ENCODE results near the gene ZBTB46. TPM values are rescaled to one million over a fixed set of nuclear protein-coding genes. Genes with fewer than 3 reads are reported as not detected.

The ZBTB46 gene
- total RNA-seq, 1 experiment from 2014 or later = 27.1 TPM

DNA sequence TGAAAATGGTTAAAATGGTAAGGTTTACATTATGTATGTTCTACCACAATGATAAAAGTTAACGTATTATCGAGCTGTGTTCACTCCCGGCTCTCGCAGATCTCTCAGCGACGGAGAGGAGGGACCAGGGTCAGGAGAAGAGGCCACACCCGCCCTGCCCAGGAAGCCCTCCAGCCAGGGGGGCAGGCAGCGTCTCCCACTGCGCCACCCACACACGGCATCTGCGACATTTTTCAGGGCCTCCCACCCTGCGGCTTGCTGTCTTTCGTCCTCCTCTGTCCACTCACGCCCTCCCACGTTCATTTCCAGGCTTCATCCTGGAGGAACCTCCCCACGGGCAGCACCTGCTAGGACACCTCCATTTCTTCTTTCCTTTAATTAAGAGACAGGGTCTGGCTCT lies 43.3 kb downstream of the ZBTB46 start:
- H3K36me3 Mint-ChIP-seq (ENCODE audit: insufficient read depth in 1 of 3, low read depth in 3 of 3) = peaks cover 0 to 20% (median 17%) of the 10 kb centered on the region in 3 experiments; a peak in 5 of 7 replicates
- Histone ChIP-seq H3K56ac (ENCODE audit: insufficient read length, low read depth, low read length) (no peak overlapping the region), H3K14ac (ENCODE audit: insufficient read depth, low read length) (no peak overlapping the region), H3K23ac (ENCODE audit: insufficient read length, low read depth, low read length) (no peak overlapping the region), H2BK12ac (ENCODE audit: insufficient read length, low read depth, low read length) (no peak overlapping the region), H3K79me1 (ENCODE audit: insufficient read depth, low read depth, low read length, poor library complexity, severe bottlenecking) (peaks cover 2% of the 10 kb centered on the region), H3K4me2 (ENCODE audit: insufficient read depth, insufficient read length, low read length) (no peak overlapping the region), H3K23me2 (ENCODE audit: insufficient read length, low read depth, low read length, poor library complexity, severe bottlenecking) (no peaks in the 10 kb centered on the region), H3K4ac (ENCODE audit: low read depth, low read length) (no peak overlapping the region), H2BK5ac (ENCODE audit: insufficient read length, low read length) (no peak overlapping the region), H2BK20ac (ENCODE audit: low read depth, low read length, poor library complexity, severe bottlenecking) (no peak overlapping the region), H2BK120ac (ENCODE audit: low read depth, low read length, poor library complexity, severe bottlenecking) (no peak overlapping the region), H3K9ac (ENCODE audit: extremely low read depth, insufficient read length, low read length) (no peak overlapping the region), H3T11ph (ENCODE audit: low read length) (no peak overlapping the region), H3K79me2 (ENCODE audit: insufficient read depth, low read length) (no peaks in the 10 kb centered on the region), H2BK15ac (ENCODE audit: low read depth, low read length) (no peak overlapping the region), H2AFZ (ENCODE audit: low read length) (no peak overlapping the region), H4K91ac (ENCODE audit: insufficient read length, low read depth, low read length) (no peak overlapping the region), H3K27ac (ENCODE audit: insufficient read length, low read depth, low read length) (no peak overlapping the region), H3K9me3 (ENCODE audit: control insufficient read depth, low read depth, low read length) (no peaks in the 10 kb centered on the region), H3K4me1 (ENCODE audit: insufficient read depth, low read length) (no peaks in the 10 kb centered on the region), H4K5ac (ENCODE audit: insufficient read length, low read depth, low read length) (no peak overlapping the region), H3K27me3 (ENCODE audit: insufficient read depth, low read length) (no peaks in the 10 kb centered on the region), H2AK5ac (ENCODE audit: insufficient read length, low read length) (no peak overlapping the region), H4K20me1 (ENCODE audit: control insufficient read depth, insufficient read depth, insufficient read length) (no peaks in the 10 kb centered on the region), H3K18ac (ENCODE audit: insufficient read length, low read depth, low read length) (no peak overlapping the region), H4K8ac (replicated peaks; ENCODE audit: insufficient read length, low read depth, low read length) (no peak overlapping the region)
- DNase-seq = no peak
- H3K4me1 Mint-ChIP-seq = peaks cover 4 to 6% of the 10 kb centered on the region in 2 experiments; a peak in 3 of 4 replicates
- H3K27me3 Mint-ChIP-seq (ENCODE audit: low read depth) = no peaks in the 10 kb centered on the region; the same call in 1 of the 2 replicates
- no CpG with 5 or more reads among the region's 16 CpGs for WGBS (ENCODE audit: extremely low coverage, insufficient read length, low lambda C conversion rate)
- TF ChIP-seq, protein P1, sequence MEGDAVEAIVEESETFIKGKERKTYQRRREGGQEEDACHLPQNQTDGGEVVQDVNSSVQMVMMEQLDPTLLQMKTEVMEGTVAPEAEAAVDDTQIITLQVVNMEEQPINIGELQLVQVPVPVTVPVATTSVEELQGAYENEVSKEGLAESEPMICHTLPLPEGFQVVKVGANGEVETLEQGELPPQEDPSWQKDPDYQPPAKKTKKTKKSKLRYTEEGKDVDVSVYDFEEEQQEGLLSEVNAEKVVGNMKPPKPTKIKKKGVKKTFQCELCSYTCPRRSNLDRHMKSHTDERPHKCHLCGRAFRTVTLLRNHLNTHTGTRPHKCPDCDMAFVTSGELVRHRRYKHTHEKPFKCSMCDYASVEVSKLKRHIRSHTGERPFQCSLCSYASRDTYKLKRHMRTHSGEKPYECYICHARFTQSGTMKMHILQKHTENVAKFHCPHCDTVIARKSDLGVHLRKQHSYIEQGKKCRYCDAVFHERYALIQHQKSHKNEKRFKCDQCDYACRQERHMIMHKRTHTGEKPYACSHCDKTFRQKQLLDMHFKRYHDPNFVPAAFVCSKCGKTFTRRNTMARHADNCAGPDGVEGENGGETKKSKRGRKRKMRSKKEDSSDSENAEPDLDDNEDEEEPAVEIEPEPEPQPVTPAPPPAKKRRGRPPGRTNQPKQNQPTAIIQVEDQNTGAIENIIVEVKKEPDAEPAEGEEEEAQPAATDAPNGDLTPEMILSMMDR (conservative IDR thresholded peaks at IDR 0.05) = no peak
- no peaks in the 10 kb centered on the region for H3K9me3 Mint-ChIP-seq
- no peak overlapping the region for H3K4me3 Mint-ChIP-seq
- peak overlapping the region in 1 of 3 experiments; percentile 81; a peak in 3 of 7 replicates for H3K27ac Mint-ChIP-seq
